Activated CD4-positive, alpha-beta memory T cell treated with anti-CD3 and anti-CD28 coated beads for 36 hours (primary cell): ENCODE data around the gene THSD7B. TPM values are rescaled to one million over a fixed set of nuclear protein-coding genes. Genes with fewer than 3 reads are reported as not detected.
"Not testable (repeated sequence)": the region's sequence is repeated elsewhere in the genome, so short reads cannot be mapped to it uniquely, and the experiment has no call there.

Experiments
- CTCF ChIA-PET: fragments of 350-600 bp; sonication (Branson Sonifier 250); formaldehyde crosslinking; loops from one replicate; lab custom pipeline; 2021; ENCODE audit warnings: antibody characterized with exemption, inconsistent platforms; lab: Charles Lee
- POLR2A ChIA-PET: fragments of 350-600 bp; sonication (Branson Sonifier 250); formaldehyde crosslinking; loops from one replicate; lab custom pipeline; 2021; ENCODE audit warnings: antibody characterized with exemption; lab: Charles Lee
- DNase-seq: peaks from one replicate; pipeline ENCODE4 v3.0.0-alpha.2; 2020
- H3K27ac Mint-ChIP-seq: one replicate; pipeline ENCODE4 v1.8.0; 2021; ENCODE audit warnings: mixed read lengths
- H3K27me3 Mint-ChIP-seq: one replicate; pipeline ENCODE4 v1.8.0; 2021; ENCODE audit warnings: mixed read lengths
- H3K36me3 Mint-ChIP-seq: one replicate; pipeline ENCODE4 v1.8.0; 2021; ENCODE audit warnings: mixed read lengths
- H3K4me1 Mint-ChIP-seq: one replicate; pipeline ENCODE4 v1.8.0; 2021; ENCODE audit warnings: low read depth, mixed read lengths
- H3K4me3 Mint-ChIP-seq: one replicate; pipeline ENCODE4 v1.8.0; 2021; ENCODE audit warnings: mild to moderate bottlenecking, mixed read lengths
- H3K9me3 Mint-ChIP-seq: one replicate; pipeline ENCODE4 v1.8.0; 2021; ENCODE audit warnings: mixed read lengths
- intact Hi-C: fragments of 100-400 bp; cut with micrococcal nuclease; formaldehyde crosslinking; loops from one replicate; pipeline ENCODE4 v1.15.1; 2023
- total RNA-seq, 2 experiments: library from RNA; stranded (reverse); gene quantifications; one replicate each; pipeline ENCODE4 v1.2.3, GENCODE V29; 2021

Gene THSD7B
- total RNA-seq, 2 experiments from 2014 or later: not detected

- peaks cover 2% of the 10 kb centered on the region for H3K9me3 Mint-ChIP-seq
Measured at GRCh38 chr2:137287913-137288639, 522.7 kb downstream of the THSD7B start.

DNA sequence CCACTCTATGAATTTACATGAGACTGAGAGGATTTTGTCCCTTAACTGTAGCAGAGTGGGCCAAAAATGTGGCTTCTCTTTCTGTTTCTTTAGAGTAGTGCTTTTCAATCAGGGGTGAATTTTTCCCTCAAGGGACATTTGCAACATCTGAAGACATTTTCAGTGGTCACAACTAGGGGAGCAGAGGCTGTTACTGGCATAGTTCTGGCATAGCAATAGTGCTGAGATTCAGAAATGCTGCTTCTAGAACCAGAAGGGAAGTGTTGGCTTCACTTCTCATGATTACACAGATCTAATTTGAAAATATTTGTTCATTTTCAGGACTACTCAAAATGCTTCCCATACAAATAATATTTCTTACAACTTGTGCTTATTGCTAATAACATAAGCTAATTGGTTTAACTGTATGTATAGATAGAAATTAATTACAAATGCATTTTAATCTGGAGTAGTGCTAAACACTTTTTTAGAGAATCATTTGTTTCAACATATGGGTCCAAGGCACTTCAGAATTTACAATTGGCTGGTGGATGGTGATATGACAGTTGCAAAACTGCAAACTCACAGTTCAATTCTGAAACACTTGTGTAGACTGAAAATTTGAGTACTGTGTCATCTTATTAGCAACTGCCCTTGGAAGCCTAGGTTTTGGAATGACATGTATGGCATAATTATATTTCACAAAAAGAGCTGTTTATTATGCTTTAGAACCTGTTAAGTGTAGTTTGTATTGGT is 526.7 kb downstream of the THSD7B start:
- Mint-ChIP-seq H3K4me1 (no peaks in the 10 kb centered on the region), H3K27ac (no peak overlapping the region), H3K27me3 (no peaks in the 10 kb centered on the region), H3K36me3 (no peaks in the 10 kb centered on the region), H3K9me3 (peaks cover 2% of the 10 kb centered on the region), H3K4me3 (no peak overlapping the region)
- intact Hi-C loops: no loop called here
- ChIA-PET POLR2A (no interaction called here), CTCF (no interaction called here)
- DNase-seq: no peak

More at GRCh38 chr2:137287913-137288639, 522.7 kb downstream of the THSD7B start:
- H3K27ac Mint-ChIP-seq: no peak overlapping the region
- H3K4me3 Mint-ChIP-seq: no peak overlapping the region
- intact Hi-C loops: no loop called here
- ChIA-PET POLR2A (no interaction called here), CTCF (no interaction called here)
- H3K27me3 Mint-ChIP-seq: no peaks in the 10 kb centered on the region
- H3K4me1 Mint-ChIP-seq: no peaks in the 10 kb centered on the region
- no peaks in the 10 kb centered on the region for H3K36me3 Mint-ChIP-seq
- no peak for DNase-seq

GRCh38 chr2:137298377-137298776 is 533.0 kb downstream of the THSD7B start:
- Mint-ChIP-seq H3K4me1 (no peaks in the 10 kb centered on the region), H3K4me3 (no peak overlapping the region), H3K27ac (no peak overlapping the region), H3K27me3 (no peaks in the 10 kb centered on the region), H3K36me3 (no peaks in the 10 kb centered on the region), H3K9me3 (peaks cover 7% of the 10 kb centered on the region)
- ChIA-PET CTCF (no interaction called here), POLR2A (no interaction called here)
- no peak for DNase-seq
- intact Hi-C loops: no loop called here

- Mint-ChIP-seq H3K4me3 (no peak overlapping the region), H3K27me3 (no peaks in the 10 kb centered on the region), H3K27ac (no peak overlapping the region), H3K9me3 (peaks cover 7% of the 10 kb centered on the region), H3K4me1 (no peaks in the 10 kb centered on the region), H3K36me3 (no peaks in the 10 kb centered on the region)
- ChIA-PET POLR2A (no interaction called here), CTCF (no interaction called here)
- intact Hi-C loops: no loop called here
- no peak for DNase-seq
Measured at GRCh38 chr2:137300987-137301386, 535.6 kb downstream of the THSD7B start.

GRCh38 chr2:137302957-137303356 is 537.6 kb downstream of the THSD7B start:
- Mint-ChIP-seq H3K4me1 (no peaks in the 10 kb centered on the region), H3K27ac (no peak overlapping the region), H3K4me3 (no peak overlapping the region), H3K9me3 (peaks cover 1% of the 10 kb centered on the region), H3K36me3 (no peaks in the 10 kb centered on the region), H3K27me3 (no peaks in the 10 kb centered on the region)
- DNase-seq: no peak
- intact Hi-C loops: no loop called here
- POLR2A ChIA-PET: no interaction called here
- CTCF ChIA-PET: no interaction called here

GRCh38 chr2:137316075-137316474 is 550.7 kb downstream of the THSD7B start:
- no peak overlapping the region for H3K27ac Mint-ChIP-seq
- intact Hi-C loops: no loop called here
- H3K4me3 Mint-ChIP-seq: no peak overlapping the region
- H3K9me3 Mint-ChIP-seq: peaks cover 4% of the 10 kb centered on the region
- ChIA-PET CTCF (no interaction called here), POLR2A (no interaction called here)
- H3K36me3 Mint-ChIP-seq: no peaks in the 10 kb centered on the region
- DNase-seq: no peak
- H3K4me1 Mint-ChIP-seq: no peaks in the 10 kb centered on the region
- H3K27me3 Mint-ChIP-seq: no peaks in the 10 kb centered on the region

DNA sequence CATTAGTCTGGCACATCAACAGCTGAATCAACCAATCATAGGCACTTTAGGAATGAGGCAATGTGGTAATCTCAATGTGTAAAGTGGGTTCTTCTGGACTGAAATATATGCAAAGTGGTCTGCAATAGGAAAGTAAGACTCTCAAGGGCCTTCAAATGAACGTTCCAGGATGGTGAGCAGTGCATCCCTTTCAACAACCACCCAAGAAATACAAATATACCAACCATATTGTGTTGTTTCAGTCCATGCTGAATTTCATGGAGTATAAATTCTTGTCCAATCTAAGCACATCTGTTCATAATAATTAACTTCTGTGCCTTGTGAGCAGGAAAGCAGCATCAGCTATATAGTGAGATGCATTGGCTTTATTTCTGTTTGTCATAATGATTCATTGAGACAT is 556.2 kb downstream of the THSD7B start:
- H3K27ac Mint-ChIP-seq: no peak overlapping the region
- no peaks in the 10 kb centered on the region for H3K36me3 Mint-ChIP-seq
- no peaks in the 10 kb centered on the region for H3K27me3 Mint-ChIP-seq
- POLR2A ChIA-PET: no interaction called here
- DNase-seq: no peak
- H3K9me3 Mint-ChIP-seq: peaks cover 2% of the 10 kb centered on the region
- H3K4me3 Mint-ChIP-seq: no peak overlapping the region
- H3K4me1 Mint-ChIP-seq: no peaks in the 10 kb centered on the region
- CTCF ChIA-PET: no interaction called here
- intact Hi-C loops: no loop called here

- DNase-seq, H3K27ac Mint-ChIP-seq, intact Hi-C loops, H3K27me3 Mint-ChIP-seq, H3K4me1 Mint-ChIP-seq, H3K9me3 Mint-ChIP-seq, POLR2A ChIA-PET, H3K4me3 Mint-ChIP-seq, H3K36me3 Mint-ChIP-seq, CTCF ChIA-PET: not testable (repeated sequence)
Measured at GRCh38 chr2:137331562-137331961, 566.2 kb downstream of the THSD7B start.

DNA sequence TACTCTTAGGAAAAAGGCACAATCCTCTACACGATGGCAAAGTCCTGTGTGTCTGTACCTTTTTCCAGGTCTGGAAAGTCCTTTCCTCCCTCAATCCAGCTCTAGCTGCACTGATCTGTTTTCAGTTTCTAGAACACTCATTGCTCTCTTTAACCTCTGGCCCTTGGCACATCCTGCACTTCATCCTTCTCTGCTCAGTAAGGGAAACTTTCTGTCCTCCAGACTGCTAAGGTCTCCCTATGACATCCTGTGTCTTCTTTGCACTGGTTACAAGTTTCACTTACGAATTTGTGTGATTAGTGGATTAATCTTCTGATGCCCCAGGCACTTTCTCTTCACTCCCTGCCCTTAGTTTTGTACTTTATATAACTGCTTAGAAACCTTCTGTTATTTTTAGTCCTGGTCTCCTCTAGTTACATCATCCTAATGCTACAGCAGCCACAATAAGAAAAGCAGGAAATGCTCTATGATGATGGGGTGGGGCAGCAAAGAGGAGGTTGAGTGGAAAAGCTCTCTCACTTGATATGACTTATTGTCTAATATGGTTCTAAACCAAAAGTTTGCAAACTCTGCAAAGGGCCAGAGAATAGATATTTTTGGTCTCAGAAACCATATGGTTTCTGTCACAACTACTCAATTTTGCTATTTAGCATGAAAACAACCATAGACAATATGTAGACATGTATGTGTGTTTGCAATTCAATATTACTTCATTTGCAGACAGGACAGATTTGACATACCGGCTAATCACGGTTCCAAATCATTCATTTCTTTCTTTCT is 568.2 kb downstream of the THSD7B start:
- H3K9me3 Mint-ChIP-seq: peaks cover 6% of the 10 kb centered on the region
- ChIA-PET POLR2A (no interaction called here), CTCF (interaction anchor here (0.6 kb wide), 1 partner anchor 459 kb away, joined by 5 read pairs; no protein-coding TSS in a partner anchor)
- no peaks in the 10 kb centered on the region for H3K27me3 Mint-ChIP-seq
- no peak for DNase-seq
- no peaks in the 10 kb centered on the region for H3K4me1 Mint-ChIP-seq
- no peak overlapping the region for H3K4me3 Mint-ChIP-seq
- no peaks in the 10 kb centered on the region for H3K36me3 Mint-ChIP-seq
- intact Hi-C loops: no loop called here
- no peak overlapping the region for H3K27ac Mint-ChIP-seq

GRCh38 chr2:137336067-137336466 is 570.7 kb downstream of the THSD7B start:
- no peaks in the 10 kb centered on the region for H3K27me3 Mint-ChIP-seq
- CTCF ChIA-PET: no interaction called here

DNA sequence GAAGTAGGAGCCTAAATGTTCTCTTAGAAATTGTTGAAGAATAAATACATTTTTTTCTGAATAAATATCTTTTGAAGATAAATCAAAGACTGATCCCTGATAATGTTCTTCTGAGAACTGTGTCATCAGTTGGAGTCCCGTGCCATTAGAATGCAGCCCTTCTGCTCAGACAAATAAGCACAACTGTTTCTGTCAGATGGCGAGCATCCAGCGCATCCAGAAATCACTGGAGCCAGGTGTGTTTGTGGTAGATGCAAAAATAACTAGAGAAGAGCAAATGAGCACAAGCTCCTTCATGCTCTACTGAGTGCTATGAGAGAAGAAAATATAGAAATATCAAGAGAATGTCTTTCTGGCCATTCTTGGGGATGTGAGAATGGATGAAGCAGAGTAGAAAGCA is 573.7 kb downstream of the THSD7B start:
- Mint-ChIP-seq H3K9me3 (no peaks in the 10 kb centered on the region), H3K27ac (no peak overlapping the region), H3K27me3 (no peaks in the 10 kb centered on the region), H3K4me3 (no peak overlapping the region), H3K36me3 (no peaks in the 10 kb centered on the region), H3K4me1 (no peaks in the 10 kb centered on the region)
- ChIA-PET CTCF (no interaction called here), POLR2A (no interaction called here)
- intact Hi-C loops: no loop called here
- DNase-seq: no peak

More at GRCh38 chr2:137336067-137336466, 570.7 kb downstream of the THSD7B start:
- intact Hi-C loops: no loop called here
- Mint-ChIP-seq H3K4me1 (no peaks in the 10 kb centered on the region), H3K9me3 (no peaks in the 10 kb centered on the region), H3K27ac (no peak overlapping the region), H3K36me3 (no peaks in the 10 kb centered on the region), H3K4me3 (no peak overlapping the region)
- POLR2A ChIA-PET: no interaction called here
- no peak for DNase-seq

DNA sequence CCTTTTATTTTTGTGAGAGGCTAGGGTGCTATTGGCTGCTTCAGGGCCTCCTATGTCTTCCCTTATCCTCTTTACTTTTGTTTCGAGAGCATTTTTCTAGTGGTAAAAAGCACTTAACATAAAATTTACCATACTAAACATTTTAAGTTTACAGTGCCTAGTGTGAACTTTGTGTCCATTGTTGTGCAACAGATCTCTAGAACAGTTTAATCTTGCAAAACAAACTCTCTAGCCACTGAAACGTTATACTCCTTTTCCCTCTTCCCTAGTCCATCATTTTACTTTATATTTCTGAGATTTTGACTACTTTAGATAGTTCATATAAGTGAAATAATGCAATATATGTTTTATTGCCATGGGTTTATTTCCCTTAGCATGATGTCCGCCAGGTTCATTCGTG is 580.6 kb downstream of the THSD7B start:
- CTCF ChIA-PET: no interaction called here
- intact Hi-C loops: no loop called here
- no peak overlapping the region for H3K4me3 Mint-ChIP-seq

More for the DNA sequence above, 580.6 kb downstream of the THSD7B start:
- Mint-ChIP-seq H3K27ac (no peak overlapping the region), H3K4me1 (no peaks in the 10 kb centered on the region), H3K9me3 (no peaks in the 10 kb centered on the region), H3K27me3 (no peaks in the 10 kb centered on the region), H3K36me3 (no peaks in the 10 kb centered on the region)
- POLR2A ChIA-PET: no interaction called here
- DNase-seq: no peak
